ENCODE data around the gene EMD.
"Not testable (repeated sequence)": the region's sequence is repeated elsewhere in the genome, so short reads cannot be mapped to it uniquely, and the experiment has no call there.

Gene EMD

DNA sequence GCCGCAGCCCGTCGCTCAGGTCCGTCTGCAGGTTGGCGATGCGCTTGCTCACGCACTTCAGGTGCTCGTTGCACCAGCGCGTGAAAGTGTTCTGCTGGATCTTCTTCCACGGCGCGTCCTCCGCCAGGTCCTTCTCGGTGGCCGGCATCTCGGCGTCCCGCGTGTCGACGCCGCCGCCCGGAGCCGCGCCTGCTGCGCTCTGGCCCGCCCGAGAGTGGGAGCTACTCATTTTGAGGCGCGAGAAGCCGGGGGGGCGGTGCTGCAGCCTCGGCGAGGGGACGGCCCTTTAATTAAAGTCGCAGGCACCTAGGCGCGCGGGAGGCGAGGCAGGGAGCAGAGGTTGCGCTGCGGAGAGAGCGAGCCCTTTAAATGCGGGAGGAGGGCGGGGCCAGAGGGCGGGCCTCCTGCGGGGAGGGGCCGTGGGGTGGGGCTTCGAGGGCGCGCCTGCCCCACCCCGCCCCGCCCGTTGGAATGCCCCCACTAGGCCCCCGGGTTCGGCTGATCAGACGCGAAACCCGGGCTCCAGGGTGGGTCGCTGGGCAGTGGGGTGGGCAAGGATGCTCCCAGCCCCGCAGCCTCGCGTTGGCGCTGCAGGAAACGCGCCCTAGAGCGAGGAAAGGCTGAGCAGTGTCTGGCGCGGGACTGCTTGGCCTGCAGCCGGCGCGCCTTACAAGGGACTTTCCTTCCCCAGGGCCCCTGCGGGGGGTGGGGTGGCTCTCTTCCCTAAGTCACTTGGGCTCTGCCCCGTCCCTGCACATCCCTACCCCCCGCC, 7.9 kb upstream of the EMD start:
- DNase-seq (ENCODE audit: low read depth in 2 of 2) = peak; percentile 89 to 91

DNA sequence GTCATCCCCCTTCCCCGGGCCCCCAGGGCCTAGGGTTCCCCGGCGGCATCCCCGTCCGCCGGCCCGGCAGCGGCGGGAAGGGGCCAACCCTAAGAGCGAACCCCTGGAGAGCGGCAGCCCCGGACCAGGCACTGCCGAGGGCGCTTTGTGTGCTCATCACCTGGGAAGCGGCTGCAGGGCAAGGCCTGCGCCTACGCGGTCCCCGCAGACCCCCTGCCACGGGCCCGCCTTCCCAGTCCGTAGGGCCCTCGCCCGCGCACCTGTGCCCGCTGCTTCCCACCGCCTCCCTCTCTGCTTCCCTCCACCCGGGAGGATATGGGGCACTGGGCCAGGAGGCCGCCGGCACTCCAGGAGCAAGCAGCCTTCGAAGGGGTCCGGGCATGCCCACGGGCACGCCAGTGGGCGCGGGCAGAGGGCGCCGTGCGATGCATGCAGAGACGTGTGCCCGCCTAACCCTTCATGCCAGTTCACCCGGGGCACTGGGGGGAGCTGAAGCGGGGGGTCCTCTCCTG, 7.2 kb upstream of the EMD start:
- no peak for DNase-seq (ENCODE audit: low read depth in 2 of 2)

DNA sequence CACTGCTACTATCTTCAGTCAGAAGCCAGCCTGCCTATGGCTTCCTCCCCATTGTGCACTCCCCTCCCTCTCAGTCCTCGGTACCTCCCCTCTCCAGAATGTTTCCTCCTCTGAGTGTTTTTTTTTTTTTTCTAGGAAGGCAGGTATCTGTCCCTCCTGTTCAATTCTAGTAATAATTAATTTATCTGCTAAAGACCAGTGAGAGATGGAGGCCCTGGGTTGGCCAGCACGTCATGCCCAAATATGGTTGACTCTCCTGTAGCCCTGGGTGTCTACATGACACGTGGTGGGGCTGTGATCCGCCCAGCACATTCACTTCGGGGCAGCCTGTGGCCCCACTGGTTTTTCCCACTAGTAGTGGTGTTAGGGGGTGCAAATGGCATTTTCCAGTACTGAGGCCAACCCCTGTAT, 6.5 kb upstream of the EMD start:
- no peak for DNase-seq (ENCODE audit: low read depth in 2 of 2)

DNA sequence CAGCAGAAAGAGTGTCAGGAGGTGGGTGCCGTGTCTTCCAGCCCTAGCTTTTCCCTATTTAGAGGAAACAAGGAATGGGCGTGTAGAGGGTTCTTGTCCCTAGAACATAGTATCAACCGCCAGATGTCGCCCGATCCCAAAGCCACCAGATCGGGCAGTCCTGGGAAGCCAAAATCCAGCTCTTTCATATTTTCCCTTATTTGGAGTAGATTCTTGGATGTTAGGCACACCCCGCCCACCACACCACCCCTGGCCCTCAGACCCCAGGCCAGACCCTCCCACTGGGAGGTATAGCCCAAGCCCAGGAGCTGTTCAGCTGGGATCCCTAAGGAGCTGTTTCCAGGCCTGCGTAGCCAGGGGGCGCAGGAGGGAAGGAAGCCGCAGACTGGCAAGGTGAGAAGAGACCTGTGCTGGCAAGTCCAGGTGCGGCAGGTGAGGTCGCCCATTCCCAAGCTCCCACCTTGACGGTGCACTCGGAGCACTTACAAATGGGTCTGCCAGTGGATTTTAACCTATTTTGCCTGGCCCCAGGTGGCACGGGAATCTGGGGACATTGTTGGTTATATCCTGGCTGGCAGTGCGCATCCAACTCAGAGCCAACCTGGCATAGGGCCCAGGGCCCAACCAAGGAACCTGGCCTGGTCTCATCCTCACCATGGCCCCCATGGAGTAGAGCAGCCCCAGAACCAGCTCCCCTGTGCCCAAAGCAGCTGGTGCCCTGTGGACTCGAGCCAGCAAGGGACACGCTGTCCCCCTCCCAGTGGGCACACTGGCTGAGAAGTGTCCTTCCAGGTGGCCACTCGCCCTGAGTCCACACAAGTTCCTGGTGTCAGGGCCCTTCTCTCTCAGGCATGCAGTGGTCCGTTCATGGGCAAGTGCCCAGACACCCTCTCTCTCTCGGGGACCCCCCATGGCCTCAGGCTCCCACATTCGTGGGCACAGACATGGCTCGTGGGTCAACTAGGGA, 5.5 kb upstream of the EMD start:
- peak; percentile 79 for DNase-seq (ENCODE audit: low read depth in 2 of 2)

DNA sequence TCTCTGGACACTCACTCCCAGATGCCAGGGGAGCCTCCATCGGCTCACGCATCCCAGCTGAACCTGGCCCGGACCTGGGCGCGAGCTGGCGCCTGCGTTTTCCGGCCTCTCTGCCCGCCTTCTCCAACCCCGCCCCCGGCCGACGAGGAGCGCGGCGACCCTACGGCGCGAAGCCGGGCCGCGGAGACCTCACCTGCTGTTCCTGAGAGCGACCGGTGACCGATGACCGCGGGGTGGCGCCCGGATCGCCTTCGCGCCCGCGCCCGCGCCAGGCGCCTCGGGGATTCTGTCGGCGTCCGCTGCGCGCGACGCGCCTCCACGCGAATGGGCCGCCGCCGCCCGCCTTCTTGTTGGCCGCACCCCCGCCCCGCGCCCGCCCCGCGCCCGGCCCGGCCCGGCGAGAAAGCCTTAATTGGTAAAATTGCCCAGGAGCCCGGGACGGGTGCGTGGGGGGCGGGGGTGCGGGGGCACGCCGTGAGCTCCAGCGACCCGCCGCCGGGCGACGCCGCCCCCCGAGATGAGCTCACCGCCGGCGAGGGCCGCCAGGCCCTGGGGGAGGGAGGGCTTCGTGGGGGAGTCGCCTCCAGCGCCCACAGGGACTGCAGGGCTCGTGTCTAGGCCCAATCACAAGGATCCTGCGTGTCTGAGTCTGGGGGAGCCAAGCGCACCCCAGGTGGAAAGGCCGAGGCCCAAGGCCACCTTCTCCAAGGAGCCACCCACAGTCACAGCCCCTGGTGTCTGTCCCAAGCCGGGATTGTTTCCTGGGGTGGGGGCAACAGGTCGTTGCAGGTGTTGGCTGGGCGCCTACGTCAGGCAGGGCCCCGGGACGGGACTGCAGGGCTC, 4.6 kb upstream of the EMD start, which contains the start of gene FLNA:
FLNA (minus strand) TSS at position 322 of the 843 bp plus-strand sequence. CDS start 3,389 bp downstream, outside the sequence.
- no peak for DNase-seq (ENCODE audit: low read depth in 2 of 2)

DNA sequence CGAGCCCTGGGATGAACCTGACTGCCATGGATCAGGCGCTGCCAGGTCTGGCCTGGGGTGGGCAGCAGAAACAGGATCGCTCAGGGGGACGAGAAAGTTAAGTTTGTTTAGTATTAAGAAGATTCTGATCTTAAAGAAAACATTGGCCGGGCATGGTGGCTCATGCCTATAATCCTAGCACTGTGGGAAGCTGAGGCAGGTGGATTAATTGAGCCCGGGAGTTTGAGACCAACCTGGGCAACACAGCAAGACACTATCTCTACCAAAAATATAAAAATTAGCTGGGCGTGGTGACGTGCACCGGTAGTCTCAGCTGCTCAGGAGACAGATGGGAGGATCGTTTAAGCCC, 4.0 kb upstream of the EMD start:
- no peak for DNase-seq (ENCODE audit: low read depth in 2 of 2)

DNA sequence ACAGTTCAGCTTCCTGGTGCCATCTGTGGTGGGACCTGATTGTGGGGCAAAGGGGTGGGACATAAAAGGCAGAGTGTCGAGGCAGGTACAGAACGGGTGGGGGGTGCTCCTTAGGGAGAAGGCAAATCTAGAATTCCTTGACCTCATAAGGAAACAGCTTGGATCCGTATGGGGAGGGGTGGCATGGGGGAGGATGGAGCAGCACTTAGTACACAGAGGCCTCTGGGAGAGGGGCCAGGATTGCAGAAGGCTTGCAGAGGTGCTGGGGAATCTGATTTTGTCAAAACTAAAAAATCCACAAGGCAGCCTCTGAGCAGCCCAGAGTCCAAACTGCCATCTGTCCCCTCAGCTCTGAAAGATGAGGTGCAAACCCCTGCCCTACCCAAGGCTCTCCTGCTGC, 2.3 kb upstream of the EMD start:
- no peak for DNase-seq (ENCODE audit: low read depth in 2 of 2)

DNA sequence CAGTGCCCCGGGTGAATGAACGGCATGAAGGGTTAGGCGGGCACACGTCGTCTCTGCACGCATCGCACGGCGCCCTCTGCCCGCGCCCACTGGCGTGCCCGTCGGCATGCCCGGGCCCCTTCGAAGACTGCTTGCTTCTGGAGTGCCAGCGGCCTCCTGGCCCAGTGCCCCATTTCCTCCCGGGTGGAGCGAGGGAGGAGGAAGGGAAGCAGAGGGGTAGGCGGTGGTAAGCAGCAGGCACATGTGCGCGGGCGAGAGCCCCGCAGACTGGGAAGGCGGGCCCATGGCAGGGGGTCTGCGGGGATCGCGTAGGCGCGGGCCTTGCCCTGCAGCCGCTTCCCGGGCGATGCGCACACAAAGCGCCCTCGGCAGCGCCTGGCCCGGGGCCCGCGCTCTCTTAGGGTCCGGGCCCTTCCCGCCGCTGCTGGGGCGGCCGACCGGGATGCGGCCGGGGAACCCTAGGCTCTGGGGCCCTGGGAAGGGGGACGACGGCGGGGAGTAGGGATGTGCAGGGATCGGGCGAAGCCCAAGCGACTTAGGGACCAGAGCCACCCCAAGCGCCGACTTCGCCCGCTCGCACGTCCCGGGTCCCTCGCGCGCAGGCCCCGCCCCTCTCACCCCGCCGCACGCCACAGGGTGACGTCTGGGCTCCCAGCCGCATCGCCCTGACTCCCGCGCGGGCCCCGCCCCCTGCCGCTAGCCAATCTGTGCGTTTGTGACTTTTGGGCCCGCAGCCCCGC, 866 bp upstream of the EMD start:
- no peak for DNase-seq (ENCODE audit: low read depth in 2 of 2)

DNA sequence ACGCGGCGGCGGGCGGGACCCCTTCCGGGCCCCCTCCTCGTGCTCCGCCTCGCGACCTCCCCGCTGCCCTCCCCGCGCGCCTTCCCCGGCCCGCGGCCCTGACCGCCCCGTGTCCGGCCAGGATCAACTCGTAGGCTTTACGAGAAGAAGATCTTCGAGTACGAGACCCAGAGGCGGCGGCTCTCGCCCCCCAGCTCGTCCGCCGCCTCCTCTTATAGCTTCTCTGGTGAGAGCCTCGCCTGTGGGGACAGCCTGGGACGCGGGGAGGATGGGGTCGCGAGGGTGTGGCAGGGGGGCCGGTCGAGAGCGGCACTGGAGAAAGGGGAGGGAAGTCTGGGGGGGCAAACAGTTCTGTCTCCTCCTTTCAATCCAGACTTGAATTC, 465 bp downstream of the EMD start:
- DNase-seq (ENCODE audit: low read depth in 2 of 2) = no peak

DNA sequence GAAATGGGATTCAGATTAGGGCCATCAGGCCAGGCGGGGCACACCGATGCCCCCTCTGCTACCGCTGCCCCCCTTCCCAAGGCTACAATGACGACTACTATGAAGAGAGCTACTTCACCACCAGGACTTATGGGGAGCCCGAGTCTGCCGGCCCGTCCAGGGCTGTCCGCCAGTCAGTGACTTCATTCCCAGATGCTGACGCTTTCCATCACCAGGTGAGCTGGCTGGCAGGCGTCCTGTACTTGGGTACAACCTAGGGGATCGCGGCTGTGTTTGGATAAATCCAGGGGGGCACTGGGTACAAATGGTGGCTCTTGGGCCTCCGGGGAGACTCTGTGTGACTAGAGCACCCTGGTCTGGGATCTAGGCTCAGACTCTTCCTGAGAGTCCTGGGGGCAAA, 1.1 kb downstream of the EMD start:
- no peak for DNase-seq (ENCODE audit: low read depth in 2 of 2)

DNA sequence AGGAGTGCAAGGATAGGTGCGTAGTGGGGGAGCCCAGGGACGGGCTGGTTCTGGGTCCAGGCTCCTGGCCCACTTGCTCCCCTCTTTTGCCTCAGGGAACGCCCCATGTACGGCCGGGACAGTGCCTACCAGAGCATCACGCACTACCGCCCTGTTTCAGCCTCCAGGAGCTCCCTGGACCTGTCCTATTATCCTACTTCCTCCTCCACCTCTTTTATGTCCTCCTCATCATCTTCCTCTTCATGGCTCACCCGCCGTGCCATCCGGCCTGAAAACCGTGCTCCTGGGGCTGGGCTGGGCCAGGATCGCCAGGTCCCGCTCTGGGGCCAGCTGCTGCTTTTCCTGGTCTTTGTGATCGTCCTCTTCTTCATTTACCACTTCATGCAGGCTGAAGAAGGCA, 1.7 kb downstream of the EMD start:
- DNase-seq (ENCODE audit: low read depth in 2 of 2) = no peak

DNA sequence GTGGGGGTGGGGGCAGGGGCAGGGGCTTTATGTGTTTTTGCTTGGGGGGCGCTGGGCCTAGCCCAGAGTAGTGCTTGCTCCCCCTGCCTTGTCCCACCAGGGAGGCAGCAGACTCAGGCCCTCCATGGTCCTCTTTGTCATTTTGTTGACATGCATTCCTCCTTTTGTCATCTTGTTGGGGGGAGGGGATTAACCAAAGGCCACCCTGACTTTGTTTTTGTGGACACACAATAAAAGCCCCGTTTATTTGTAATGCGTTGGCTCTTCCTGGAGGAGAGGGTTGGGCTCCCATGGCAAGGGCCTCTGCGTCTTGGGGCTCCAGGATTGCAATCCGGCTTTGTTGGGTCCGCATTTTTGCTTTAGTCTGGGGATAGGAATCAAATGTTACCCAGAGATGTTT, 2.2 kb downstream of the EMD start:
- DNase-seq (ENCODE audit: low read depth in 2 of 2) = no peak

DNA sequence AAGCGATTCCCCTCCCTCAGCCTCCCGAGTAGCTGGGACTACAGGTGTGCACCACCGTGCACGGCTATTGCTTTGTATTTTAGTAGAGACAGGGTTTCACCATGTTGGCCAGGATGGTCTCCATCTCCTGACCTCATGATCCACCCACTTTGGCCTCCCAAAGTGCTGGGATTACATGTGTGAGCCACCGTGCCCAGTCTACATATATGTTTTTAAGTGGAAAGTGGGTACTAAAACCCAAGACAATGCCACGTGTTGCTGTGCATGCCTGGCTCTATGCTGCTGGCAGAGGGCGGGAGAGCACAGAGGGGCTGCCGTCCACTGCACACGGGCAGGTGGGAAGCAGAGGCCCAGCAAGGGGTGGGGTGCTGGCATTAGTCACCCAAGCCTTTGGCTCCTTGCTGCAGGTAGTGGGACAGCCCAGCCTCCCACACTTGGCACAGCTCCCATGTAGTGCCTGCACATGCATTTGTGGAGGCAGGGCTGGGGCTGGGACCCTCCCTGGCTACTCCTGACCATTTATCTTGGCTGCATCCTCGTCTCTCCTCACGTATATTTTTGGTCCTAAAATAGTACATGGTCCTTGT, 3.5 kb downstream of the EMD start:
- no peak for DNase-seq (ENCODE audit: low read depth in 2 of 2)

DNA sequence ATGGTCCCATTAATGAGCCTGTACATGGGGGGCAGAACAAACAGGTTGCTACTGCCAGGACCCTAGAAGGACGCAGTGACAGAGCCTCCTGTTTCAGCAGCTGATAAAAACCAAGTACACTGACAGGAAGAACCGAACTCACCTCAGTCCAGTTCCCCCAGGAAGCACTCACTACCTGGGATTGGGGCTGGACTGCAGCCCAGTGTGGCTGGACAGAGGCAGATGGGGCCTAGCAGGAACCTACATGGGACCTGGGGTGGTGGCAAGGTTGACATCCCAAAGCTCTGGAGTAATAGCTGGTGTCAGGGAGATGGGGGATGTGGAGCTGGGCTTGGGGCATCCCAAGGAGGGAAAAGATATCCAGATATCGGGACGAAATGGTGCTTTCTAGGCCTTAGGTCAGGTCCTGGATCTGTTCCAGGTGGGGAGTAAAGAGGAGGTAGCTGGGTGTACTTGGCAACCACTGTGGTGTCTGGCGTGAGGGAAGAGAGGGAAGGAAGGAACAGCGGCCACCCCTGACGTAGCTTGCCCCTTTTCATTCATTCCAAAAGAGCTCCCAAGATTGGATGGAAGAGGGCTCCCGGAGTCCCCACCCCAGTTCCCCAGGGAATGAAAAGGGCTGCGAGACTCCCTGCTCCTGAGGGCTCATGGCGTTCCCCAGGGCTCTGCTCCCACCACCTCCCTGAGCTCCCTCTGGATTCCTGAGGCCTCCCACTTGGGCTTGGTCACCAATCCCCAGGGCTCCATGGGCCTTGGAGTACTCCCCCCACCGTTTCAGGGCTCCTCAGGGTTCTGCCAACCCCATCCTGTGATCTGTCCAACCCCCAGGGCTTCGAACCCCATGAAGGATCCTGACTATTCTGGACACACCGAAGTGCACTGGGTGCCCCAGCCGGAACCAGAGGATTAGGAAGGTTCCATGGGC, 4.5 kb downstream of the EMD start:
- DNase-seq (ENCODE audit: low read depth in 2 of 2) = no peak

DNA sequence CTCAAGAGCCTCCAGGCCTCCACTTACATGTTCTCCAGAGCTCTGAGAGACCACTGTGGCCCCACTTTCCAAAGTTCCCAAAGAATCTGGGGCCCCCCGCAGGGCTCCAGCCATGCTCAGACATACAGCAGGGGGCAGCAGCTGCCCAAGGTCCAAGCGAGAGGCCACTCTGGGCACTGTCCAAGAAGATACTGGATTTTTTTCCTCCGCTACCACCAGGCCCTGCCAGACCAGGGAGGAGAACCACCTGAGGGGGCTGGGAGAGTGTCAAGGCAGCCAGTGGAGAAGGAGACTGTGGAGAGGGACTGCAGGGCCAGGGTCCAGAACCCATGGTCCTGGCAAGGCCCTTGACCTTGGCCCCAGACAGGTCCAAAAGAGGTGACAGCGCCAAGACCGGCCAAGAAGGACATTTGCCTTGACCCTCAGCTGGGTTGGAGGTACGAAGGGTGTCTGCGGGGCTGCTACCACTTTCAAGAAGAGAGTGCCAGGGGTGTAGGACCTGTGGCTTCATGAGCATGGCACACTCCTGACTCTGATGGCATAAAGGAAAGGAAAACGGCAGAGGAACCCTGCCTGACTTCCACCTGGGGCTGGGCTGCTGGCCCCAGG, 5.3 kb downstream of the EMD start:
- no peak for DNase-seq (ENCODE audit: low read depth in 2 of 2)

DNA sequence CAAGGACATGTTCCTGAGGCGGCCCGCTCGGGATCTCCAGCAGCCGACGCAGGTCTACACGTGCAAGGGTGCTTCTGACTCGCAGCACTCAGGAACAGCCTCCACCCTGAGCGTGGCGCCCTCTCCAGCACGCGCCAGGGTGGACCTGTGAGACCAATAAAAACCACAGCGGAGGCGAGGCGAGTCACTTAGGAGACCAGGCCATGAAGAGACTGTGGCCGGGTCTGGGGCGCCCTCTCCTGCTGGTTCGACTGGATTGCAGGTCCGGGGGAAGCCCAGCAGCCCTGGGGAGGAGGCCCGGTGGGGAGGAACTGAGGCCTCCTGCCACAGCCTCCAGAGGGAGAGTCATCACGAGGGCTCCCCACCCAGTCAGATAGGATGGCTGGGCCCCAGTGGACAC, 9.0 kb downstream of the EMD start:
- DNase-seq (ENCODE audit: low read depth in 2 of 2) = not testable (repeated sequence)

DNA sequence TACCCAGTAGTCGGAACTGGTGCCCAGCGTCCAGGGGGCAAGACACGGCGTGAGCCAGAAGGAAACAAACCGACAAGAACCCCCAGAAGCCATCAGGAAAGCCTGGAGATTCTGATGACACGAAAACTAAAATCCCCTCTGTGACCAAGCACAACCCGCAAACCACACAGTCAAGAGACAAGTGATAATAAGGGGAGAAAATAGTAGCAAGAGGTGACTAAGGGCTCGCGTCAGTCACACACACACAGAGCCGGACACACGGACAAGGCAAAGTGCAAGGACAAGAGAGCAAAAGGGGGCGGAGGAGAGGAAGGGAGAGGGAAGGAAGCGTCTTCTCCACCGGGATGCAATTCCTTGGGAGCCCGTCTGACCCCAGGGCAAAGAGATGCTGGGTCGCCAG, 9.6 kb downstream of the EMD start:
- DNase-seq (ENCODE audit: low read depth in 2 of 2) = not testable (repeated sequence)

DNA sequence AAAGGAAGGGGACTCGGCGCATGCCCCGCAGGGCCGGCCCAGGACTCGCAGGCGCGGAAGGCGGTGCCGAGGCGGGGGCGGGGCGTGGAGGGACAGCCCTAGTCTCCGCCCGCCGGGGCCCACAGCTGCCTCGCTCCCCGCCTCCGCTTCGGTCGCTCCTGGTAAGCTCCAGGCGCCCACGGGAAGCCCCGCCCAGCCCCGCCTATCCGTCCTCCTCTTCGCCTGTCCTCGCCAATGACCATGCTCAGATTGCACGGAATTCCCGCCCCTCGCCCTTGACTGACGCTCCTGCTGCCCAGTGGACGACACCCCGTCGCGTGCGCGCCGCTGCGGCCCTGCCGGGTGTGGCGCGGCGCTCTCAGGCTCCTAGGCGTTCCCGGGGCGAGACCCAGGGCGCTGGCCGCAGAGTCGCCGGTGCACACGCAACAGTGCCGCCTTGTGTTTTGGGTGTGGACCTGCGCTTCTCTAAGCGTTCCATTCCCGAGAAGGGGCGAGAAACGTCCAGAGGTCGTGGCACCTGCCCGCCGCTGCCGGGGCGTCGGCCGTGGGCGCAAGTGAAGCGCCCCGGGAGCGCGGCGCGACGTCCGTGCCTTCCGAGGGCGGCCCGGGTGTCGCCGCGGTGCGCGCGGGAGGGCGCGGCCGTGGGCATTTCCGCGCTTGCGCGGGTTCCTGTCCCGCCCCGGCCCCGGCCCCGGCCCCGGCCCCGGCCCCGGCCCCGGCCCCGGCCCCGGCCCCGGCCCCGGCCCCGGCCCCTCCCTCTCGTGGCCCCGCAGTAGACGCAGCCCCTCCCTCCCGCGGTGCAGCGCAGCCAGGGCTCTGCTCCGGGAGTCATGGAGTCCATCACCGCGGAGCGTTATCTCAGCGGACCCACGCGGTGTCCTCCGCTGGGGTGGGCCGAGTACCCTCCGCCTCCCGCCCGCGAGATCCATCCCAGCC, 11.0 kb downstream of the EMD start:
- not testable (repeated sequence) for DNase-seq (ENCODE audit: low read depth in 2 of 2)

Data from fibroblast of skin of left quadriceps (primary cell).